Breast epithelium (tissue), 3 donors: ENCODE results near the gene CYP4A11.
"Not testable (repeated sequence)": the region's sequence is repeated elsewhere in the genome, so short reads cannot be mapped to it uniquely, and the experiment has no call there.

ENCODE experiments used
- POLR2A ChIP-seq: fragments of 450-650 bp; IDR thresholded peaks from one replicate; pipeline ENCODE4 v1.6.1; 2016; ENCODE audit warnings: antibody characterized with exemption, mild to moderate bottlenecking, moderate library complexity
- TF ChIP-seq, protein P1 (sequence below), 3 donors: fragments of 450-650 bp; IDR thresholded peaks; one replicate each; pipeline ENCODE4 v1.5.1; 2016 to 2017; ENCODE audit warnings: antibody characterized with exemption in 3 of 3, mild to moderate bottlenecking in 3 of 3, moderate library complexity in 3 of 3

DNA sequence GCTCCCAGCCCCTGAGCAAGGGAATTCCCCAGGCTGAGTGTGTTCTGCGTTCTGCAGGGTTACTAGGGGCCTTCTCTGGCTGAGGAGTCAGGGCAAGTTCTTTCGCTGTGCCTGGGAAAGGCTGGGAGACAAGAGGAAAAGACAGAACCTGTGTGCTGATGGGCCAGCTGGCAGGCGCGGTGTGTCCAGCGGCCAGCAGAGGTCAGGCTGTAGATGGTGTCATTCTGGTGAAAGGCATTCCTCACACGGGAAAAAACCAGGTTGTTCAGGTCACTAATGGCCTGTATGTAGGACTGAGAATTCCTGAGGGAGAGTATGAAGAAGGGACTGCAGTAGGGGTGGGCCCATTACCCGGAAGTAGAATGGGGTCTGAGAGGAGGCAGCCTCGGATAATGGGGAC is 6.4 kb downstream of the CYP4A11 start:
- TF ChIP-seq POLR2A = not testable (repeated sequence)
- TF ChIP-seq, protein P1, sequence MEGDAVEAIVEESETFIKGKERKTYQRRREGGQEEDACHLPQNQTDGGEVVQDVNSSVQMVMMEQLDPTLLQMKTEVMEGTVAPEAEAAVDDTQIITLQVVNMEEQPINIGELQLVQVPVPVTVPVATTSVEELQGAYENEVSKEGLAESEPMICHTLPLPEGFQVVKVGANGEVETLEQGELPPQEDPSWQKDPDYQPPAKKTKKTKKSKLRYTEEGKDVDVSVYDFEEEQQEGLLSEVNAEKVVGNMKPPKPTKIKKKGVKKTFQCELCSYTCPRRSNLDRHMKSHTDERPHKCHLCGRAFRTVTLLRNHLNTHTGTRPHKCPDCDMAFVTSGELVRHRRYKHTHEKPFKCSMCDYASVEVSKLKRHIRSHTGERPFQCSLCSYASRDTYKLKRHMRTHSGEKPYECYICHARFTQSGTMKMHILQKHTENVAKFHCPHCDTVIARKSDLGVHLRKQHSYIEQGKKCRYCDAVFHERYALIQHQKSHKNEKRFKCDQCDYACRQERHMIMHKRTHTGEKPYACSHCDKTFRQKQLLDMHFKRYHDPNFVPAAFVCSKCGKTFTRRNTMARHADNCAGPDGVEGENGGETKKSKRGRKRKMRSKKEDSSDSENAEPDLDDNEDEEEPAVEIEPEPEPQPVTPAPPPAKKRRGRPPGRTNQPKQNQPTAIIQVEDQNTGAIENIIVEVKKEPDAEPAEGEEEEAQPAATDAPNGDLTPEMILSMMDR (IDR thresholded peaks at IDR 0.05) = peak in 1 of 3 donors; percentile 41
